Muscle of leg (tissue), 11 donors: ENCODE results near the gene HAO1. TPM values are rescaled to one million over a fixed set of nuclear protein-coding genes. Genes with fewer than 3 reads are reported as not detected.

Experiments used
- DNase-seq: peaks from one replicate; pipeline ENCODE4 v3.0.0; 2013
- H3K27ac ChIP-seq: one replicate; pipeline ENCODE4 v1.5.1; 2013; ENCODE audit warnings: mild to moderate bottlenecking, low read length, control low read depth
- H3K27me3 ChIP-seq: one replicate; pipeline ENCODE4 v1.6.1; 2013; ENCODE audit warnings: low read length; ENCODE audit not compliant: control insufficient read depth, insufficient read depth
- H3K36me3 ChIP-seq: one replicate; pipeline ENCODE4 v1.6.1; 2013; ENCODE audit warnings: low read length; ENCODE audit not compliant: control insufficient read depth, insufficient read depth
- H3K4me1 ChIP-seq: one replicate; pipeline ENCODE4 v1.6.1; 2013; ENCODE audit warnings: low read length; ENCODE audit not compliant: control insufficient read depth, insufficient read depth
- H3K4me3 ChIP-seq: one replicate; pipeline ENCODE4 v1.5.1; 2013; ENCODE audit warnings: low read length, control low read depth
- H3K9me3 ChIP-seq: replicated peaks from 2 replicates; pipeline ENCODE4 v1.6.1; 2013; ENCODE audit warnings: low read depth, low read length; ENCODE audit not compliant: control insufficient read depth
- WGBS: methylation state at CpG from one replicate; pipeline ENCODE4 v1.1.5; 2013; ENCODE audit warnings: missing lambda C conversion rate; ENCODE audit not compliant: insufficient coverage; 5-methylcytosine and 5-hydroxymethylcytosine counted together
- polyA plus RNA-seq, 8 donors: library from polyadenylated mRNA; unstranded; fragments of 120-200 nt; gene quantifications; one replicate each; pipeline versions ENCODE4 v1.2.1 to v1.2.3, GENCODE V29; 2013; ENCODE audit warnings: inconsistent platforms in 1 of 8, low replicate concordance in 1 of 8; ENCODE audit not compliant: insufficient read length in 8 of 8, insufficient read depth in 1 of 8
- total RNA-seq: library from RNA; stranded (reverse); fragments of 120-200 nt; gene quantifications from one replicate; pipeline ENCODE4 v1.2.4, GENCODE V29; 2013

The HAO1 gene
- total and polyA plus RNA-seq, 9 donors = not detected

DNA sequence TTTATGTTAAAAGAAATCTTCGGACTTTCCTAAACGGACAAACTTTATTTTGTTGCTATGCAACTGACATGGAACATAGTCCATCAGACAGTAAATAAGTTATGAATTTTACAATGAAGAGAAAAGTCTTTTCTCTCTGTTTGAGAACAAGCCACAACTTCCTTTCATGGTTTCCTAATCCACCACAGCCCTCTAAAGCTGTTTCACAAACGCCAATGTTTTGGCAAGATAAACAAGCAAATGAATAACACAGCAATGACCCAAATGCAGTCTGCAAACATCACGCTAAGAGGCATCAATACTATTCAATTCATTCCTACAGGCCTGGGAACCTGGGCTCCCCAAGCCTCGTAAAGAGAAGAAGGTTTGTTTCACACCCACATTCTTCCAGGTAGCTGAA lies 60.4 kb downstream of the HAO1 start:
- Histone ChIP-seq H3K4me3 (no peak overlapping the region), H3K9me3 (no peaks in the 10 kb centered on the region), H3K4me1 (no peaks in the 10 kb centered on the region), H3K27me3 (no peaks in the 10 kb centered on the region), H3K27ac (no peak overlapping the region), H3K36me3 (no peaks in the 10 kb centered on the region)
- peak; percentile 57 for DNase-seq
- no CpG with 5 or more reads among the region's 5 CpGs for WGBS

DNA sequence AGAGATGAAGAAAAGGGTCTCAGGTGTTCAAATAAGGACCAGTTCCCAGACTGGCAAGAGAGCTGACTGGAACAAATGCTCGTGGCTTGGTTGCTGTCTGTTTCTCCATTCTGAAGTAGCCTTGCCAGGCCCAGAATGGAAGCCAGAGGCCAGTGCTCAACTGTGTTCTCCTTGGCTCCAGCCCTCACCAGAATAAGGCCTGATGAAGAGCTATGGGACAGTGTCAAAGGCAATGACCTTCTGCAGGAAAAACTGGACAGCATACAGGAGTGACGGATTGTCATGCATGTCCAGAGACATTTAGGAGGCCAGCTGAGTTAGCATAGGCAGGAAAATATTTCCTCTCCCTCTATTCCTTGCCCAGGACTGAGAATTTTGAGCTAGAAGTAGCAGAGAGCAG lies 72.2 kb downstream of the HAO1 start:
- no peaks in the 10 kb centered on the region for H3K36me3 ChIP-seq
- H3K9me3 ChIP-seq = no peaks in the 10 kb centered on the region
- WGBS = 70% methylated on average over 1 of the region's 2 CpGs
- H3K4me3 ChIP-seq = no peak overlapping the region
- no peaks in the 10 kb centered on the region for H3K27me3 ChIP-seq
- no peaks in the 10 kb centered on the region for H3K4me1 ChIP-seq
- no peak for DNase-seq
- no peak overlapping the region for H3K27ac ChIP-seq

DNA sequence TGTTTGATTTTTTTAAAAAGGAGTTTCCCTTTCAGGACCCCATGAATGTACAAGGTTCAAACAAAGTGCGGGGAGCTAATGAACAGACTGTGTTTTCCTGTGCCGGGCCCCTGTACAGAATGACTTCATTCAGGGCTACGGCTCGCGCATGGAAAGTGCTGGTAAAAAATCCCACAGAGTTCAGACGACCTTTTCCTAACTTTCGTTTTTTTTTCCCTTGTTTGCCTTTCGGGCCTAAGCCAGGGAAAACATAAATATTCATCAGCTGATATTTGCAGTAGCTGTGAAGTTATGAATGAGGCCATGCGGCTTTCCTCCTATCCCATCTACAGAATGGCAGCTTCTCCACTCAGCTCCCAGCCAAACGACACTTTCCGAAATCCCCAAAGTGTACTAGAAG lies 74.0 kb downstream of the HAO1 start:
- Histone ChIP-seq H3K4me3 (no peak overlapping the region), H3K27me3 (no peaks in the 10 kb centered on the region), H3K4me1 (no peaks in the 10 kb centered on the region), H3K36me3 (no peaks in the 10 kb centered on the region), H3K27ac (peak overlapping the region; percentile 51), H3K9me3 (no peaks in the 10 kb centered on the region)
- WGBS = 21% methylated on average over 5 of the region's 11 CpGs
- peak; percentile 84 for DNase-seq

DNA sequence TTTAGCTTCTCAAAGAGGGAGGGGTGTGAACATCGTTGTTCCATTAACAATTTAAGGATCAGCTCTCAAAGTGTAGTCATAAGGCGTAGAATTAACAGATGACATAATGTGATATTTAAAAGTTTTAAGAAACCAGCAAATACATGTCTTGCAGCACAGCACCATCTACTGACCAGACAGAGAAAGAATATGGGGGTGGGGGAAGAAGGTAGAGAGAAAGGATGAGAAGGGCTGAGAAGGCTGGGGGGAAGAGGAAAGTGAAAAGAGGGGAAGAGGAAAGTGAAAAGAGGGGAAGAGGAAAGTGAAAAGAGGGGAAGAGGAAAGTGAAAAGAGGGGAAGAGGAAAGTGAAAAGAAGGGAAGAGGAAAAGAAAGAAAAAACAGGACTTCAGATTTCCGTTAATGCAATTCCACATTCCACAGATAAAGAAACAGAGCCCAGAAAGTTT lies 80.9 kb downstream of the HAO1 start:
- no CpG with 5 or more reads among the region's 3 CpGs for WGBS

DNA sequence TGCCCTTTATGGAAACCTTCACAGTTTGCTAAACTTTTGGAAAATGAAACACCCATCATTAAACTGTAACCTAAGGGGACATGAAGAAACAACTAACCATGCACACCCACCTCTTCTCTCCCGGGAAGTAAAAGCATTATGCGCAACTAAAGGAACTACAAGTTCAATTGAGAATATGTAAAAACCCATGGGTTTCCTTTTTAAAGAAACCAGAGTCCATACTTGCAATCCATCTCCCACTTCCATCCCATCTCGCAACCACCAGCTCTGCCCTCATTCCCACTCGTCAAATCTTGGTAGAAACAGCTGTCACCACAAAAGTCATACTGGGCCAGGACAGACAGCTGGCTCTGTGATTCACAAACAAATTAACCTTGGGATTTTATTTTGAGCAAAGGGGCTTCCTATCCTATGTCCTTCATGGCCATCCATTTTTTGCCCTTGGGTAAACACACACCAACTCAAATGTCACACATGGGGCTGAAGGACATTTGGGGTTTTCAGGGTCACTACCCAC lies 81.5 kb downstream of the HAO1 start:
- peaks cover 2% of the 10 kb centered on the region for H3K4me1 ChIP-seq
- H3K9me3 ChIP-seq = no peaks in the 10 kb centered on the region
- no peak overlapping the region for H3K27ac ChIP-seq
- no peak for DNase-seq
- no peak overlapping the region for H3K4me3 ChIP-seq
- 60% methylated on average over 2 of the region's 4 CpGs for whole genome bisulfite sequencing
- no peaks in the 10 kb centered on the region for H3K27me3 ChIP-seq
- no peaks in the 10 kb centered on the region for H3K36me3 ChIP-seq

More for the DNA sequence above, 80.9 kb downstream of the HAO1 start:
- H3K4me1 ChIP-seq = peaks cover 2% of the 10 kb centered on the region
- no peaks in the 10 kb centered on the region for H3K27me3 ChIP-seq
- H3K27ac ChIP-seq = no peak overlapping the region
- H3K36me3 ChIP-seq = no peaks in the 10 kb centered on the region
- no peaks in the 10 kb centered on the region for H3K9me3 ChIP-seq
- no peak overlapping the region for H3K4me3 ChIP-seq
- DNase-seq = peak; percentile 81

DNA sequence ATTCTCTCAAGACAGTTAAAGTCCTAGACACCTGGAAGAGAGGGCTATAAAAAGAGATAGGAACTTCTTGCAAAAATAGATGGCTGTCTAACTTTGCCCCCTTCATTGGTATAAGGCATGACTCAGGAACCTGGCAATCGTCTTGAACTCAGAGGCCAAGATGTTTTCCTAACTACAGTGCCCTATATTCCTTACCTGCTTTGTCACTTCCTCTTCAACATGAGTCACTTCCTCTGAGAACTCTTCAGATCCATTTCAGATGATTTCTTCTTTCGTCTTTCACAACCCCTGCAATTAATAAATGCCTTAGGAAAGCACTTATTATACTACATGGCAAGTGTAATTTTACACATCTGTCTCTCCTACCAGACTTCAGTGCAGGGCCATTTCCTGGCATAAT lies 83.5 kb downstream of the HAO1 start:
- 78% methylated on average over 1 of the region's 2 CpGs for WGBS
- DNase-seq = no peak
- Histone ChIP-seq H3K4me3 (no peak overlapping the region), H3K36me3 (no peaks in the 10 kb centered on the region), H3K4me1 (peaks cover 2% of the 10 kb centered on the region), H3K27me3 (no peaks in the 10 kb centered on the region), H3K9me3 (no peaks in the 10 kb centered on the region), H3K27ac (no peak overlapping the region)

DNA sequence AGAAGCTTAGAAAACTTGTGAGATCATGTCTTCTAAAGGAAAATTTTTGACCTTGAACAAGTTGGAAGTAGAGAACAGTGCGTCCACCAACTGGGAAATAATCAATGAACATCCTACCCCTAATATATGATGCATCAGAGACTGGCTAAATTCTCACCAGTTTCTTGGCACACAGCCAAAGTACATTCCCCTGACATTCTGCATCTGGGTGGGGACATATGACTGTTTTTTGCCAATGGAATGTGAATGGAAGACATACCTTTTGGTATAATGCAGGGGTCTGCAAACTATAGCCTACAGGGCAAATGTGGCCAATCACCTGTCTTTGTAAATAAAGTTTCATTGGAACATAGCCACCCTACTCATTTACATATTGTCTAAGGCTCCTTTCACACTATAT lies 84.7 kb downstream of the HAO1 start:
- DNase-seq = no peak
- H3K27ac ChIP-seq = no peak overlapping the region
- H3K36me3 ChIP-seq = no peaks in the 10 kb centered on the region
- WGBS = no CpG with 5 or more reads among the region's 1 CpG
- no peaks in the 10 kb centered on the region for H3K9me3 ChIP-seq
- H3K27me3 ChIP-seq = no peaks in the 10 kb centered on the region
- H3K4me1 ChIP-seq = peaks cover 2% of the 10 kb centered on the region
- H3K4me3 ChIP-seq = no peak overlapping the region

DNA sequence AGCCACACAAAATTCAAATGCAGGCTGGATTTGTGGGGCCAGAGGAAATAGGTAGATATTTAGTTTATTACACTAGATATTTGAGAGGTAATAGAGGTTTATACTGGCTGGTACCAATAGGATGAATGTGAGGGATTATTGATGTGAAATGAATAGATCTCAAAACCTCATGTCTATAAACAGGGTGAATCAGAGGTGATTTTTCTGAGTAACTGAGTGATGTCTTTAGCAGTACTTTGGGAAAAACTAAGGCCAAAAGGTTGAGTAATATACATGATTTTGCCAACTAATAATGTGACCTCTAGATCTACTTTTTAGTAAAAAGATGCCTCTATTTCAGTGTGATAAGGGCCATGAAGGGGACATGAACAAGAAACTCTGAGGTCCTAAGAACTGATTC lies 86.8 kb downstream of the HAO1 start:
- H3K27ac ChIP-seq = no peak overlapping the region
- H3K36me3 ChIP-seq = no peaks in the 10 kb centered on the region
- no peak for DNase-seq
- no peaks in the 10 kb centered on the region for H3K27me3 ChIP-seq
- no peaks in the 10 kb centered on the region for H3K4me1 ChIP-seq
- H3K9me3 ChIP-seq = no peaks in the 10 kb centered on the region
- H3K4me3 ChIP-seq = no peak overlapping the region

DNA sequence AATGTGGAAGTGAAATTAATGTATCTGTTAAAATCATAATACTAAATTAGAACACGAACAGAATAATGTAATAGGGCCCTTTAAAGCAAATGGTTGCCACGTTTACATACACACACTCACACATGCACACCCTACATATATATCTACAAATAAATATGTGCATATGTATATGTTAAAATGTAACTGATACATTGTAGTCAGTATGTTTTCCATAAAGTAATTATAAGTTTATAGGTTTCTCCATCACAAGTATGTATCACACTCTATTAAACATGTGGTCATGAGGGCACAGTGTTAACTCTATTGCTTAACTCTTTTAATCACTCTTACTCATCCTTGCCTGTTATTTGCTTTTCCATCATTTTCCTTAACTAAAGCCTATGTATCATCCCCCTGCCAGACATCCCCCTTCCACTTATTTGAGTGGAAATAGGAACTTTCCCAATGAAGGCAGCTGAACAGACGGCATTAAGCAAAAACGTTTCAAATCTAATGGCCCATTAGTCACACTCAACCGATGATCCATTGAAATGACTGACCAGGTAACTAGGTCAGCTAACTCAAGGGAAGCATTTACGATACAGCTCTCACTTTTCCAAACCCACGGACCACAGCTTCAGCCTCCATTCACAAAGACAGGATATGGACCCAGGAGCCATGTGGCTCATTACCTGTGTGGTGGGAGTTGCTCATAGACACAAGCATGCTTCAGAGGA lies 89.3 kb downstream of the HAO1 start:
- Histone ChIP-seq H3K27me3 (no peaks in the 10 kb centered on the region), H3K4me3 (no peak overlapping the region), H3K9me3 (no peaks in the 10 kb centered on the region), H3K4me1 (no peaks in the 10 kb centered on the region), H3K36me3 (no peaks in the 10 kb centered on the region), H3K27ac (no peak overlapping the region)
- WGBS = 83% methylated on average over 3 of the region's 7 CpGs
- no peak for DNase-seq

DNA sequence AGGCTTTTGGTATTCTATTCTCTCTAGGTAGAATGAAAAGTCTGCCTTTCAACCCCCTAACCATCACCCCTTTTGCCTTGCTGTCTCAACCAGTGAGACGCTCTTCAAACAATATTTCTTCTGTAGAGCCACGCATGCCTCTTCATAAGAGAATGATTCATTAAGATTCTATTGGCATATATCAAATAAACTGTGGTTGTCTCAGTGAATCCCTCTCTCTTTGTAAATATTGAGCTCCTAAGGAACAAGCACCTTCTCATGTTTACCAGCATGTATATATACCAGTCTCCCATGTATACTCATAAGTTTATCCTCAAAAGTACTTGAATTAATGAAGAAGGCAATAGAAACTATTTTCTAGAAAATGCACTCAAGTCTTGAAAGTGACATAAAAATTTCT lies 90.6 kb downstream of the HAO1 start:
- no CpG with 5 or more reads among the region's 2 CpGs for WGBS
- Histone ChIP-seq H3K27me3 (no peaks in the 10 kb centered on the region), H3K36me3 (no peaks in the 10 kb centered on the region), H3K9me3 (no peaks in the 10 kb centered on the region), H3K4me3 (no peak overlapping the region), H3K27ac (no peak overlapping the region), H3K4me1 (no peaks in the 10 kb centered on the region)
- no peak for DNase-seq

DNA sequence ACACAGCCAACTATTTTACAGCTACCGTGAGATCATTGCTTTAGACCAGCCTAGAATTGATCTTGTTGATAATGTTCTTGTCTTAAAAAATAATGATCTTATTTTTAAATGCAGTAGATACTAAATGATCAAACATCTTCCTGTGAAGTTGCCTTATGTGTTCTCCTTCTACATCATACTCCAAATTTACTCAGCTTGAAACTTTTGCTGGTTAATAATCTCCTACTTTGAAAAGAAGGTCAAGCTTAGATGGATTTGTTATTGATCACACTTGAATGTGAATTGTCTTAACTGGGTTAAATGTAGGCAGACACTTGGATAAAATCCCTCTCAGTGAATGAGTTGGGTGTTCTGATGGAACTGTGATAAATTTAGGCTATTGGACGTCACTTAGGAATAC lies 91.9 kb downstream of the HAO1 start:
- WGBS = no CpG with 5 or more reads among the region's 2 CpGs
- H3K4me3 ChIP-seq = no peak overlapping the region
- H3K27me3 ChIP-seq = no peaks in the 10 kb centered on the region
- H3K27ac ChIP-seq = no peak overlapping the region
- H3K4me1 ChIP-seq = no peaks in the 10 kb centered on the region
- H3K36me3 ChIP-seq = no peaks in the 10 kb centered on the region
- DNase-seq = no peak
- H3K9me3 ChIP-seq = no peaks in the 10 kb centered on the region
